HG02885 (cell line): Measurements from ENCODE around the gene ACTR2.
"Not testable (repeated sequence)": the region's sequence is repeated elsewhere in the genome, so short reads cannot be mapped to it uniquely, and the experiment has no call there.

Experiments
- ATAC-seq: cut with Tn5 transposase; IDR thresholded peaks from one replicate; pipeline ENCODE4 v1.9.1; 2021; ENCODE audit warnings: mild to moderate bottlenecking; ENCODE audit not compliant: unreplicated experiment, poor library complexity

Gene ACTR2

DNA sequence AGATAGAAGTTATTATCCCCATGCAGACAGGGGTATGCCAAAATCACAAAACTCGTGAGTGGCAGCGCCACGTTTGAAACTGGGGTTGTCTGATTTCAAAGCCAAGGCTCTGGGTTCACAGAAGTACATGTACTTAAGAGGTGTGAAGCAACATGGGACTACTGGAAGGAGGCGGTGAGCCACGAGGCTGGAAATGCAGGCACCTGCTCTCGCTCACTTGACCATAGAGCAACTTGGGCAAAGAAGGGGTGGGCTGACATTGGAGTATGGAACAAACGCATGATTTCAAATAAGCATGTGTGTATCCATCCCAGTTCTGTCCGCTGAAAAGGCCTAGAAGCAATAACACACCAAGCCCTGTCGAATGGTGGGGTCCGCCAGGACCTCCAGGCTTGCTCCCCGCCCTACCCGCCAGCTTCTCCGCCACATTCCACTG lies 593 bp upstream of the ACTR2 start:
- peak; percentile 17 for ATAC-seq

DNA sequence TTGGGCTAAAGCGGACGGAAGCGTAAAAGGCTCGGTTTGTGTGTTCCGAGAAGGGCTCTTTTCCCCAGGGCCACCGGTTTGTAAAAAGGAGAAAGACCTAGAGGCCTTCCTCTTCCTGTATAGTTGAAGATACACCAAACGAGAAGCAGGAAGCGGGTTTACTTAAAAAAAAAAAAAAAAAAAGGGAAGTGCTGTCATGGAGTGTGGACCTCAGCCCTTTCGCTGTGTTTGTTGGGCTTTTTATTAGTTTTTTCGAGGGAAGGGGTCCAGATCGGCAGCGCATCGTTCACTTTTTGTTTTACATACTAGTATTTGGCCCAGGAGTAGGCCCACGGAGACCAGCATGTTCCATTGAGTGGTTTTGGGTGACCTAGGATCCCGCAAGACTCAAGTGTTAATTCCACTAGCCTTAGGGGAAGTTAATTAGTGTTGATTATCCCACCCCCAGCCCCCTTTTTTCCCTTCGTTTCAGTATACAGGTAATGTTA lies 676 bp downstream of the ACTR2 start:
- ATAC-seq, result peak; percentile 28

GRCh38 chr2:65231121-65231520 lies 3.5 kb downstream of the ACTR2 start:
- no peak for ATAC-seq

GRCh38 chr2:65231892-65232477 lies 4.4 kb downstream of the ACTR2 start:
- ATAC-seq, result no peak

GRCh38 chr2:65232636-65233035 lies 5.0 kb downstream of the ACTR2 start:
- ATAC-seq, result peak; percentile 27

DNA sequence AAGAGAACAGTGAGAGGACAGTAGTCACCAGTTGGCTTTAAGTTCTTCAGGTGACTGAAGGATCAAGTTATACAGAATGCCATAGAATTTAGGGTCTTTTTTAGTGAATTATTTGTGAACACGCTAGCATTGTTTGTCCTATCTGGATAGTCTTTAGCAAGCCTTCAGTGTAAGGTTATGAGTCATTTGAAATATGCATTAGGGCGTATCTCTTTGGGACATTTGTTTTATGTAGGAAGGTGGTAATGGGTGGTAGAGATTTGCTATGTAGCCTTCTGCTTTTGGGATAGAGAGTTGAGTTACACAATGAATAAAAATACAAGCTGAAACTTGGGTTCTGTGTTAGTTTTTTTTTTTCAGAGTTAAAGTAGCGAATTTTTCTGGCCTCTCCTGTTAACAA lies 13.0 kb downstream of the ACTR2 start:
- no peak for ATAC-seq

DNA sequence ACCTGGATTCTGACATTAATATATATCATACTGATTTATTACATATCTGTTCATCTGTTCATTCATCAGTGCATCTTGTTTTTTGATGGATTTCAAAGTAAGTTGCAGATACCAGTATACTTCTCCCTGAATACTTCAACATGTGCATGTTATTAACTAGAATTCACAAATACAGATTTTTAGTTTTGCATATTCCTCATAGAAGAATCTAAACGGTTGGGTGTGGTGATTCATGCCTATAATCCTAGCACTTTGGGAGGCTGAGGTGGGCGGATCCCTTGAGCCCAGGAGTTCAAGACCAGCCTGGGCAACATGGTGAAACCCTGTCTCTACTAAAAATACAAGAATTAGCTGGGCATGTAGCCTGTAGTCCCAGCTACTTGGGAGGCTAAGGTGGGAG lies 16.8 kb downstream of the ACTR2 start:
- ATAC-seq, result not testable (repeated sequence)

GRCh38 chr2:65252640-65253039 lies 25.0 kb downstream of the ACTR2 start:
- ATAC-seq, result no peak

- ATAC-seq, result no peak
Measured at GRCh38 chr2:65255356-65255755, 27.7 kb downstream of the ACTR2 start.

DNA sequence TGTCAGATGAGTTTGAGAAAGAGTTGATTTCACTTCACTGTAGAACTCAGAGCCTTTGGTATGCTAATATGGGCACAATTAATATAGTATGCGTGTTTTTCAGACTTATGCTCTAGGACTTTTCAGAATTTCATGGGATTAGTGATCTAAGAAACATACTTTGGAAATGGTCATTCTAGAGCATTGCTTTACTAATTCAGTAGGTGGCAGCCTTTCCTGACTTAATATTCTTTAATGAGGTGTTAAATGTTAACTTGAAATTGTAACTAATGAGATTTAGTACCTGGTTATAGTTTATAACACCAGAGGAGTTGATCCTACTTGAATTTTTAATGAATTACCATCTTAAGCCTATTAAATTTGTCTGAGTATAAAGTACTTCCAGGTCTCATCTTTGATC lies 28.4 kb downstream of the ACTR2 start:
- ATAC-seq, result no peak

DNA sequence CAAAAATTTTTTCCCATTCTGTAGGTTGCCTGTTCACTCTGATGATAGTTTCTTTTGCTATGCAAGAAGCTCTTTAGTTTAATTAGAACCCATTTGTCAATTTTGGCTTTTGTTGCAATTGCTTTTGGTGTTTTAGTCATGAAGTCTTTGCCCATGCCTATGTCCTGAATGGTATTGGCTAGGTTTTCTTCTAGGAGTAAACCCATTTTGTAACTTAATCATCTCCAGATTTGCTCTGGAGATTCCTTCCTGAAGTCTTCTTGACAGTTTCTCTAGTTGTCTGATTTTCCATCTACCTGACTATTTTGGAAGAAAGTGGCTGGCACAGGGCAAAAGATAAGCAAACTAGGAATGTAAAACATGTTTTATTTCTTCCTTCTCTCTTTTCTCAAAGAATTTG lies 30.2 kb downstream of the ACTR2 start:
- ATAC-seq, result not testable (repeated sequence)

DNA sequence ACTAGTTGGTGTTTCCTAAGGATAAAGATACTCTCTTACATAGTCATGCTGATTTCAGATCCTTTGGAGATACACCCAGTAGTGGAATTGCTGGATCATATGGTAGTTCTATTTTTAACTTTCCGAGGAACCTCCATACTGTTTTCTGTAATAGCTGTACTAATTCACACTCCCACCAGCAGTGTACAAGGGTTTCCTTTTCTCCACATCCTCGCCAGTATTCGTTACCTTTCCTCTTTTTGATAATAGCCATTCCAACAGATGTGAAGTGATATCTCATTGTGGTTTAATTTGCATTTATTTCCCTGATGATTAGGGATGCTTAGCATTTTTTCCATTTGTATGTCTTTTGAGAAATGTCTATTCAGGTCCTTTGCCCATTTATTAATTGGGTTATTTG lies 34.0 kb downstream of the ACTR2 start:
- no peak for ATAC-seq

DNA sequence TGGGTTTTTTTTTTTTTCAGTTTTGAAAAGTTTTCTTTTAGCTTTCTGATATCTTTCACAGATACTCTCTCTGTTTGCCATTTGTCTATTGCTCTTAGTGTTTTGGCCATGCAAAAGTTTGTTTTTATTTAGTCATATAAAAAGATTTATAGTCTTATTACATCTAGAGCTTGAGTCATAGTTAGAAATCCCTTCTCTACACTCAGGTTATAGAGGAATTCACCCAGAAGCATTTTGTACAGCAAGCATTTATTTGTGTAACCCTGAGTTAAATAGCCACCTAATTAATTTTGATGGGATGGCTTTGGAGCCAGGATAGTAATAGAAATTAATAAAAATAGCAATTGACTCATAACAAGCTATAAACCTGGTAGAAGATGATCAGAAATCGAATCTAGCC lies 35.6 kb downstream of the ACTR2 start:
- ATAC-seq, result no peak

DNA sequence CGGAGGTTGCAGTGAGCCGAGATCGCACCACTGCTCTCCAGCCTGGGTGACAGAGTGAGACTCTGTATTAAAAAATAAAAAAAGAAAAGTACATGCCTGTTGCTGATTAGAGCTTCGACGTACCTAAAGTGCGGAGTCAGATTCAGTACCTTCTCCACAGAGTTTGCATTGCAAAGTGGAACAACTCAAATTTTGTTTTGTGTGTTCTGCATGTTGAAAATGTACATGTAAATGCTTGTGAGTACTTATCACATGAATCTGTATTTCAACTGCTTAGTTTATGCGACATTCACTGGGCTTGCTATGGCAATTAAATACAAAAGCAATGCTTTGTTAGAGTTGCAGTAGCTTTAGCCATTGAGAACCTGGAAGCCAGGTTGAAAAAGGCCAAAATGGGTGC lies 36.4 kb downstream of the ACTR2 start:
- no peak for ATAC-seq

- ATAC-seq, result no peak
Measured at GRCh38 chr2:65264821-65265670, 37.4 kb downstream of the ACTR2 start.

DNA sequence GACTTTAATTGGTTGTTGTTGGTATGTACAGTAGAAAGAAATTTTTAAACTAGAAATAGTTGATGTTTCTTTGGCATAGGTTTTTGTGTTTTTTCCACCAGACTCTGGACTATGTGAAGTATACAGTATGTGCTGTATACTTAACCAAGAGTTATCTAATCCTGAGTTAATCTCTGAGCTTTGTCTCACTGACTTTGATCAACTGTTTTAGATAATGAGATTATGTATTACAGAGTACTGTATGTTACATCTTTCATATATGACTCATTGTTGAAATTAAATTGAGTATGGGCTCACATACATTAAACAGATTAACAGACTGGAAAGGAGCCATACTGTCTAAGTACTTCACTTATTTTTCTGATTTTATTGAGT lies 38.0 kb downstream of the ACTR2 start:
- ATAC-seq, result no peak

DNA sequence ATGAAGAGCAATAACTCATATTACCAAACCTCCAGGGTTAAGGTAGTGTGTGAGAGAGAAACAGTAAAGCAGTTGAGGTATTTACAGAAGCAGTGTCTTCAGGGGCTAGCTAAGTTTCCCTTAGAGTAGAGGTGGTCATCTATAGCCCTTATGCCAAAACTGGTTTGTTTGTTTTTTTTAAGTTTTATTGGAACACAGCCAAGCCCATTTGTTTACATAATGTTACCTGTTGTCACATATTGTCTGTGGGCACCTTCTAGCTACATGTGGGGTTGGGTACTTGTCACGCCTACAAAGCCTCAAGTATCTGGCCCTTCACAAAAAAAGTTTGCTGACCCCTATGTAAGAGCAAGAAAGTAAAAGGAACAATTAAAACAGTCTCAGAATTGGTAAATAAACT lies 39.4 kb downstream of the ACTR2 start:
- ATAC-seq, result no peak

DNA sequence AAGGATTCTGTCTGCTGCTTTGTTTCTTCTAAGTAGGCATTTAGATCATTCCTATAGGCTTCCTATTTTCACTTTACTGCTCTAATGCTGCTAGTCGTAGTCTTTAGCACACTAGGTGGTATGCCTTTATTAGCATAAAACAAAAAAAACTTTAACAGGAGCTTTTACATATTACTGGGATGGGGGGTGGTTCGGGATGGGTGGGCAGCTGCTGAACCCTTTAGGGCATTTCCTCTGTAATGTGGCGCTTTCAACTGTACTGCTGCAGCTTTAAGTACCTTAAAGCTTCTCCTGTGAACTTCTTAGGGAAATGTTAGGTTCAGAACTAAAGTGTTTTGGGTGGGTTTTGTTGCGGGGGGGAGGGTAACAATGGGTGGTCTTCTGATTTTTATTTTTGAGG lies 41.3 kb downstream of the ACTR2 start:
- ATAC-seq, result no peak

GRCh38 chr2:65273344-65273743 lies 45.7 kb downstream of the ACTR2 start:
- ATAC-seq, result no peak

DNA sequence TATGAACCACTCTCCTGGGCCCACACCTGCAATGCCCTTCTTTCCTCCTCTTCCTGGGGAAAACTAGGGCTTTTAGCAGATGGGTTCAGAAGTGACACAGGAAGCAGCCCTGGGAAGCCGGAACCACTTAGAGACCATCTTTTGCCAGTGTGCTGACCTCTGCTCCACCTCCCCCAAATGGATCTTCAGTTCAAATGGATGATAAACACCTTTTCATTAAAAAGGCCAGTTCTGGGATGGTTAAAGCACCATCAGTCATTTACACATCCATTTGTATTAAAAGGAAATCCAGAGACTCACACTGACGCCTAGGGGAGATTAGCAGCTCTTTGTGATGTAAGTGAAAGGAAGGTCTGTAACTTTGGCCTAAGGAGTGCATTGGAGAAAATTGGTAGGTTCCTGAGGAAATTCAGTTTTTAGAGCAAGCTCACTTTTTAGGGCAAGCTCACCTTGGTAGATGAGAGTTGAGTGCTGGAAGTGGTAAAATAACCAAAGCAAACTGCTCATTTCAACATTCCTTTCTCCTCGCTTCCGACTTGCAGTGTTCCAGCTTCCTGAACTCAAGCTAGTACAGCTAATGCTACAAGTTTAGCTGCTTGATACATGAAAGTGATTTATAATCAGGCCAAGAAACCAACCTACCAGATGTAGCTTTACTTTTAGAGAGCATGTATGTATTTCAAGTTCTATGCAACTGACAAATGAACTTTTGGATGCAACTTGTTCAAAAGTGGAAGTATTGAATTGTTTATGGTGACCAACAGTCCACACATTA lies 47.7 kb downstream of the ACTR2 start:
- no peak for ATAC-seq

- no peak for ATAC-seq
Measured at GRCh38 chr2:65276609-65277008, 49.0 kb downstream of the ACTR2 start.
